ENCODE measurements around the gene ATG3. TPM values are rescaled to one million over a fixed set of nuclear protein-coding genes. Genes with fewer than 3 reads are reported as not detected.

ATG3 gene
- total RNA-seq, 4 donors from 2014 or later: 25.1 to 47.9 (median 44.6) TPM

- intact Hi-C loops (cut with DNase I; ENCODE audit: low total_unique reads): no loop called here
- Histone ChIP-seq H3K36me3 (no peaks in the 10 kb centered on the region), H3K9me3 (no peaks in the 10 kb centered on the region), H3K4me1 (no peaks in the 10 kb centered on the region), H3K27me3 (no peaks in the 10 kb centered on the region), H3K27ac (no peak overlapping the region), H3K4me3 (no peak overlapping the region)
- no peak for DNase-seq
- TF ChIP-seq CTCF (IDR thresholded peaks at IDR 0.05) (no peak), POLR2A (IDR thresholded peaks at IDR 0.05) (no peak)
Observed at GRCh38 chr3:112503304-112503972, 58.3 kb downstream of the ATG3 start.

- H3K27me3 ChIP-seq: no peaks in the 10 kb centered on the region
- no peaks in the 10 kb centered on the region for H3K9me3 ChIP-seq
- H3K36me3 ChIP-seq: no peaks in the 10 kb centered on the region
- no peak overlapping the region for H3K27ac ChIP-seq
- no peak for TF ChIP-seq POLR2A (IDR thresholded peaks at IDR 0.05)
- no peak for TF ChIP-seq CTCF (IDR thresholded peaks at IDR 0.05)
- DNase-seq: no peak
- no peak overlapping the region for H3K4me3 ChIP-seq
- intact Hi-C loops (cut with DNase I; ENCODE audit: low total_unique reads): no loop called here
- no peaks in the 10 kb centered on the region for H3K4me1 ChIP-seq
Observed at GRCh38 chr3:112500621-112501020, 61.1 kb downstream of the ATG3 start.

- H3K4me1 ChIP-seq: no peaks in the 10 kb centered on the region
- TF ChIP-seq CTCF (IDR thresholded peaks at IDR 0.05) (no peak), POLR2A (IDR thresholded peaks at IDR 0.05) (no peak)
- no peak for DNase-seq
- H3K27ac ChIP-seq: no peak within 1 kb of the TSS
- intact Hi-C loops (cut with DNase I; ENCODE audit: low total_unique reads): no loop called here
- no peaks in the 10 kb centered on the region for H3K9me3 ChIP-seq
- H3K36me3 ChIP-seq: no peaks in the 10 kb centered on the region
- no peak within 1 kb of the TSS for H3K4me3 ChIP-seq
- H3K27me3 ChIP-seq: no peaks in the 10 kb centered on the region
Observed at GRCh38 chr3:112498914-112499711, 62.6 kb downstream of the ATG3 start, which contains the start of gene BTLA. BTLA (minus strand) TSS chr3:112499472; CDS start chr3:112499358, 114 bp downstream.

- DNase-seq: no peak
- no peak for TF ChIP-seq POLR2A (IDR thresholded peaks at IDR 0.05)
- no peak for TF ChIP-seq CTCF (IDR thresholded peaks at IDR 0.05)
- intact Hi-C loops (cut with DNase I; ENCODE audit: low total_unique reads): no loop called here
- Histone ChIP-seq H3K9me3 (no peaks in the 10 kb centered on the region), H3K36me3 (no peaks in the 10 kb centered on the region), H3K4me1 (no peaks in the 10 kb centered on the region), H3K27ac (no peak overlapping the region), H3K27me3 (no peaks in the 10 kb centered on the region), H3K4me3 (no peak overlapping the region)
Observed at GRCh38 chr3:112497897-112498548, 63.7 kb downstream of the ATG3 start.
